GM19324 (cell line): ENCODE results near the gene TCN1.
"Not testable (repeated sequence)": the region's sequence is repeated elsewhere in the genome, so short reads cannot be mapped to it uniquely, and the experiment has no call there.

Source experiments
- ATAC-seq: cut with Tn5 transposase; IDR thresholded peaks from one replicate; pipeline ENCODE4 v1.9.1; 2021; ENCODE audit warnings: mild to moderate bottlenecking, moderate library complexity; ENCODE audit not compliant: unreplicated experiment, low FRiP score

The TCN1 gene

DNA sequence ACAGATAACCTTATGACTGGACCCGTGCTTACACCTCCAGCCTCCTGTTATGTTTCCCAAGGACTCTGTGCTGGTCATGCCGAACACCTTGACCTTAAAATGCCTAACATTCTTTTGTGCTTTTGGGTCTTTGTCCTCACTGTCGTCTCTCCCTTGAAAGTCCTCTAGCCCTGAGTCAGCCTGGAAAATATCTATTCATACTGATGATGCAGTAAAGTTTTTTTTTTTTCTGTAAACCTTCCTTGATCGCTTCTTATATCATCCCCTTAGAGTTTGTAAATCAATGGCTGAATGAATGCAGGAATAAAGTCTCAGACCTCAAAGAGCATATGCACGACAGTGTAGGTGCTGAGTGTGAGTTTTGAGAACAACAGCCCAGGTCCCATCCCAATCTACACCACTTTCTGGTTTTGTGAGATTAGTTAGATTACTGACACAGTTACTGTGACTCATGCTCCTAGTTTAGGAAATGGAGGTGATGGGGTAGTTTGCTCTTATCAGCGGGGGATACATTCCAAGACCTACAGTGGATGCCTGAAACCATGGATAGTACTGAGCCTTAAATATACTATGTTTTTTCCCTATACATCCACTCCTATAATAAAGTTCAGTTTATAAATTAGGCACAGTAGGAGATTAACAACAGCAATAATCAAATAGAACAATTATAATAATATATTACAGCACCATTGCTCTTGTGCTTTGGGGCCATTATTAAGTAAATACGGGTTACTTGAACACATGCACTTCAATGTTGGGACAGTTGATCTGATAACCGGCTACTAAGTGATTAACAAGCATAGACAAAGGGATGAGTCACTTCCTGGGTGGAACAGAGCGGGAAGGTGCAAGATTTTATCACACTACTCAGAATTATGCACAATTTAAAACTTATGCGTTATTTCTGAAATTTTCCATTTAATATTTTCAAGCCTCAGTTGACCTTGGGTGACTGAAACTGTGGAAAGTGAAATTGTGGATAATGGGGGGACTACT, 8.6 kb downstream of the TCN1 start:
- no peak for ATAC-seq

DNA sequence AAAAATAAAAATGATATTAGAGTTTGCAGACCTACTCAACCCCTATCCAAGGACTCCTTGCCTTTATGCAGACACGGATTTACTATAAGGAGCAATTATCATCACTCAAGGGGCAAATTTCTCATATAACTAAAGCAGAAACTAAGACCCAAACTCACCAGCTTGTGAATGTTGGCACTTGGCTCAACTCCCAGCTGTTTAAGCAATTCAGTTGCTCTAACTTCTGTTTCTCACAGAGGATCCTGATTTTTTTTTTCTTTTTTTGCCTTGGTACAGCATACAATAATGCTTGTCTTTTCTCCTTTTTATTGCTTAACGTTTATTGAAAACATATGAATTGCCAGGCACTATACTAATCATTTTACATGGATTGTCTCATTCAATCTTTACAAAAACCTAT, 11.4 kb downstream of the TCN1 start:
- no peak for ATAC-seq

DNA sequence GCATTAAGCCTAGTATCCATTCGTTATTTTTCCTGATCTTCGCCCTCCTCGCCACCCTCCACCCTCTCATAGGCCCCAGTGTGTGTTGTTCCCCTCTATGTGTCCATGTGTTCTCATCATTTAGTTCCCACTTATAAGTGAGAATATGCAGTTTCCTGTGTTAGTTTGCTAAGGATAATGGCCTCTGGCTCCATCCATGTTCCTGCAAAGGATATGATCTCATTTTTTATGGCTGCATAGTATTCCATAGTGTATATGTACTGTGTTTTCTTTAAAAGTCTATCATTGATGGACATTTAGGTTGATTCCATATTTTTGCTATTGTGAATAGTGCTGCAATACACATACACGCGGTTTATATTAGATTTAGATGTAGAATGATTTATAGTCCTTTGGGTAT, 14.9 kb downstream of the TCN1 start:
- not testable (repeated sequence) for ATAC-seq

DNA sequence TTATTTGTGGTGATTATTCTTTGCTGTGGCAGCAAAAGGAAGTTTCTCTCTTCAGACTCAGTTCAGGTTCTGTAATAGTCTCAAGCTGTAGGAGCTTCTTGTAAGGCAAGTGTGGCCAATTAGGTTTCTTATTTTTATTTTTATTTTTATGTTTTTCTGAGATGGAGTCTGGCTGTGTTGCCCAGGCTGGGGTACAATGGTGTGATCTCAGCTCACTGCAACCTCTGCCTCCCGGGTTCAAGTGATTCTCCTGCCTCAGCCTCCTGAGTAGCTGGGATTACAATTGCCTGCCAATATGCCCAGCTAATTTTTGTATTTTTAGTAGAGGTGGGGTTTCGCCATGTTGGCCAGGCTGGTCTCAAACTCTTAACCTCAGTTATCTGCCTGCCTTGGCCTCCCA, 16.7 kb downstream of the TCN1 start:
- not testable (repeated sequence) for ATAC-seq

DNA sequence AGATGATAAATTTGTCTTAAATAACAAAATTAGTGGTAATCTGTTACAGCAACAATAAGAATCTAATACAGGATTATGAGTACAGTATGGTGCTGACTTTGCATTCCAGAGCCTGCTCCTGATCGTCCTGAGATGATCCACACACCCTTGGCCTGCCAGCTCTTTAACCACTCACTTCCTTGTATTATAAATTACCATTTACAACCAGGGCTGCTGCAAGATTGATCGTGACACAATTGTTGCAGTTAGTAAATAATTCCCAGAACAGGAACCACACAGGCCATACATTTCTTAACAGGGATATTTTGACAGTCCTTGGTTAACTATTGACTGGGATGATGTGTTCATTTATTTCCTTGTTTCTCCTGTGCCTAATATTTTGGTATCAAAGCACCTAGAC, 17.2 kb downstream of the TCN1 start:
- no peak for ATAC-seq

DNA sequence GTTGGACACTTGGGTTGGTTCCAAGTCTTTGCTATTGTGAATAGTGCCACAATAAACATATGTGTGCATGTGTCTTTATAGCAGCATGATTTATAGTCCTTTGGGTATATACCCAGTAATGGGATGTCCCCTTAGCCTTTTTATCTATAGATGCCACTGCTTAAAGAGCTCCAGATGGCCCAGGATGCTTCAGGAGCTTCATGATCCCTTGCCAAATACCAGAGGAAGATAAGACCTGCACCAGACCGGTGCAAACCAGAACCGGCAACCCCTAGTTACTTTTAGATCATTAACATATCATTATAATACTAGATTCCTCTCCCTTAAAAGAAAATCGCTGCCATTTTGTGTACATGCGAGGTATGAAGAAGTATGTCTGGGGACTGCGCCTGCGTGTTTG, 17.8 kb downstream of the TCN1 start:
- ATAC-seq, result not testable (repeated sequence)

DNA sequence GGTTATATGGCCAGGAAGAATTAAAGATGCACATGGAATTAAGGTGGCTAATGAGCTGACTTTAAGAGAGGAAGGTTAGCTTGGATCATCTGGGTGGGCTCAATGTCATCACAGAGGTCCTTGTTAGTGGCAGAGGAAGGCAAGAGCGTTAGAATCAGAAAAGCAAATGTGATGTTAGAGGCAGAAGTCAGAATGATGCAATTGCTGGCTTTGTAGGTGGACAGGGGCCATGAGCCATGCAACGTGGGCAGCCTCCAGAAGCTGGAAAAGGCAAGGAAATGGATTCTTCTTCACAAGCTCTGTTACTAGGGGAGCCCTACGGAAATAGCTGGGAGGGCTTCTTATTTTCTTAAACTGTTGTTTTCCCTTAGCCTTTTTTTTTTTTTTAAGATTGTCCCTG, 18.7 kb downstream of the TCN1 start:
- no peak for ATAC-seq

DNA sequence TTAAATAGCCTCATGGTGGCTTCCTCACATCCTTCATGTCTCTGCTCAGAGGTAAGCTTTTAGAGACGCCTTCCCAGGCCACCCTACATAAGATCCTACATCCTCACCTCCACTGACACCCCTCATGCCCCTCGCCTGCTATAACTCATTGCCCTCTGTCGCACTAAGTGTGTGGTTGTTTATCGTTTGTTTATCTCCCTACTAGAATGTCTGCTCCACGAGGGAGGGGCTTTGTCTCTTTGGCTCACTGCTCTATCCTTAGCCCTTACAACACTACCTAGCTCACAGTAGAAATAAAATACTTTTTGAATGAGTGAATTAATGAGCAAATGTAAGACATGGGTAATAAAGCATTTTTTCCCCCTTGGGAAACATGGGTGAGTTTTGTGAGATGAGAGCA, 19.7 kb downstream of the TCN1 start:
- ATAC-seq, result no peak

DNA sequence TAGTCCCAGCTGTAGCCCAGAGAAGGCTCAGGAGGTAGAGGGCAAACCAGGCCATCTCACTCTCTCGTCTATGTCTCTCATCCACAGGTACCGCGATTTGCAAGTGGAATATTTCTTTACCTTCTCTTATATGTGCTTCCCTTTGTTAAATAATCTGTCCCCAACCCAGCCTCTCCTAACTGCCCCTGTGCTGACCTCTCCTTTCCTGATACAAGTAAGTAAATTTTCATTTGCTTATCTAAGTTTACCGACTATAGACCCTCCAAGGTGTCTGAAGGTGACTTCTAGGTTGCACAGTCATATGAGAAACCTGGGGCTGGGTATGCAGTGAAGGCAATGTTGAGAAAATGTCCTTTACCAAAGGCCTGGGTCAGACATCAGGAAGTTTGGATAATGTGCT, 20.9 kb downstream of the TCN1 start, which contains the start of gene CBLIF:
TSS of gene CBLIF (minus strand) at position 101 of the 400 bp plus-strand sequence. CDS start at position 55, 46 bp downstream.
- ATAC-seq, result no peak

DNA sequence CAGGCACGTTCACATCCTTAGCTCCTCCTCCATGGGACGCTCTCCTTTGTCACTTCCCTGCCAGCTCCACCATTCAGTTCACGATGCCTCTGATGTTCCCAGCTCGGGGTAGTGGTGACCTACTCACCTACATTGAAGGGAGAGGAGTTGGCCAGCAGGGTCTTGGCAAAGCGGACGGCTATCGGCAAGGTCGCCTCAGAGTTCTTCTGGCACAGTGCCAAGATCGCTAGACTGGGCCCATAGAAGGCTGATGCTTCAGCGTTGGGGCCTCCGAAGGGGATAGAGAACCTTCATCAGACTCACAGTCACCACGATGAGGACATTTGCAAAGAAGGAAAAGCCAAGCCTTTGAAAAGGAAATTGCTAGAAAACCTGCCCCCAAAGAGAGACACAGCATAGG, 24.0 kb downstream of the TCN1 start:
- ATAC-seq, result no peak

DNA sequence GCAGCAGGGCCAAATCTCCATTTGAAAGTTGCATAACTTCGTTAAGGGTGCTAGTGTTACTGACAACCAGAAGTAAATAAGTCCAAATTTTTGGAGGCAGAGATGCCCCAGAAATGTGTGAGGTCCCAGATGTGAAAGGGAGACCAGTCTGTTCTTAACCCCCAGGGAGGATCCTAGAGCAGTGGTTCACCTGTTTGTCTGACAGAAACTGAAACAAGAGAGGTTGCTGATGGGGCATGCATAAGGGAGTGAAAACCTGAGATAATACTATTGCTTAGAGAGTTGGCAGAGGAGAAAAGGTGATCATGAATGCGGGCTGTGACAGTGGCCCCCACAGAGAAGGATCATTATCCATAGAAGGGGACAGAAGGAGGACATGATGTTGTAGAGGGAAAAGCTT, 24.8 kb downstream of the TCN1 start:
- peak; percentile 80 for ATAC-seq

DNA sequence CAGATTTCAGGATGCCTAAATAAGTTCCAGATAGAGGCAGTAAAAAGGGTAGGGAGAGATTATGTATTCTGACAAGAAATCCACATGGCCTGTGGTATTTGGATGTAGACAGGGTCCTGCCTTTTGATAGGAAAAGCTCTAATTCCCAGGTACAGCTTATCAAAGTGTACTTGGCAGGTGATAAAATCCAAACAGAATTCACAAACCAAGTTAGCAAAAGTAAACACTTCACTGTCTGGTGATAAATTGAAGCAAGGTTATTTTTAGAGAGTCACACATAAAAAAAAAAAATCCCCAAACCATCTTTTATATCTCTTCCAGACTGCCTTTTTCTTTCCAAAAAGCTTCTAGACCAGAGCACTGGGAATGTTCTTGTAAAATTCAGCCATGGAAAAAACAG, 26.7 kb downstream of the TCN1 start:
- ATAC-seq, result no peak

DNA sequence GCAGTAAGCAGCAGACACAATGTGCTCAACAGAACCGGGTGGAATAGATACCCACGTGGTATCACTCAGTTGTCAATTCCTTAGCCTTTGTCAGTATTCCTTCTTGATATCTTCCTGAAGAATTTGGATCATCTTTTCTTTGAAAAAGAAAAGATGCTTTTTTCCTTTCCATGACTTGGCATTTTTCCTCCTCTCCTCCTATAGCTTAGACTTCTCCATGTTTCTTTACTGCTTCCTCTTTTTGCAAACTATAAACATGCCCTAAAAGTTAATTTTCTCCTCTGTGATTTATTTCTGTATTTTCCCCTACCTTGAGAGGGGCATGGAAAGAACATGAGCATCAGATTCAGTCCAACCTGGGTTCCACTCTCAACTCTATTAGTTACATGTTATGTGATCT, 32.7 kb downstream of the TCN1 start:
- no peak for ATAC-seq

DNA sequence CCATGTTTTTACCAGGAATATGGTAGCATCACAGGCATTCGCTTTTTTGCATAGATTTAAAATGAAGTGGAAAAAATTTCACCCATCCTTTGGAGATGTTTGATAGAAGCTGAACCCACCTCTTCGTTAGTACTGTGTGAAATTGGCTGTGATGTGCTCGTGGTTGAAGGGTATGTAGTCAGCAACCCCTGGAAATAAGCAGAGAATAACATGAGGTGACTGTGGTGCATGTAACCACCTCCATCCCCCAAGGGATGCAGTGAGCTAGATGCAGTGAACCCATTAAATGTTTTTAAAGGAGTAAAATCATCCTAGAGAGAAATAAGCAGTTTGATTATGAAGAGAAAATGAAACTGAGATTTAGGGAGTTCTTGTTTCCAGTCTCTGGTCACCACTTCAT, 36.9 kb downstream of the TCN1 start:
- no peak for ATAC-seq

DNA sequence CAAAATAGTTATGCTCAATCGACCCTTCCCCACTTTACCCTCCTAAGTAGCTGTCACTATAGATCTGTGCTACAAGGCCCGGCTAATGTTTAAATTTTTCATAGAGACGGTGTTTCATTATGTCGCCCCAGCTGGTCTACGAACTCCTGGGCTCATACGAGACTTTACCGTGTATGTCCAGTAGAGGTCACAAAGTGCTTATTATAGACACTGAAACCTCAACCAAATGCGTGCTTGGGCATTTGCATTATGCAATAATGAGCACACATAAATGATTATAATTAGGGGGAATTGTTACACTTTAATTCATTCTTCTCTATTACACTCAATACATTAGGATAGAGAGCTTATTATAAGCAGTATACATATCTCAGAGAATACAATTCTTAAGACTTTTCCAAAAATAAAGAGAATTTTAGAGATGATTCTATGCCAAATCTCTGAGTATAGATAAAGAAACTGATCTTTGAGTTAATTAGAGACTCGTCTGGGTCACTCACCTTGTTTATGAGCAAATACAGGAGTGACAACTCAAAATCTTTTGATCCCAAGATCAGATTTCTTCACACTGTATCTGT, 43.2 kb downstream of the TCN1 start:
- peak; percentile 83 for ATAC-seq

DNA sequence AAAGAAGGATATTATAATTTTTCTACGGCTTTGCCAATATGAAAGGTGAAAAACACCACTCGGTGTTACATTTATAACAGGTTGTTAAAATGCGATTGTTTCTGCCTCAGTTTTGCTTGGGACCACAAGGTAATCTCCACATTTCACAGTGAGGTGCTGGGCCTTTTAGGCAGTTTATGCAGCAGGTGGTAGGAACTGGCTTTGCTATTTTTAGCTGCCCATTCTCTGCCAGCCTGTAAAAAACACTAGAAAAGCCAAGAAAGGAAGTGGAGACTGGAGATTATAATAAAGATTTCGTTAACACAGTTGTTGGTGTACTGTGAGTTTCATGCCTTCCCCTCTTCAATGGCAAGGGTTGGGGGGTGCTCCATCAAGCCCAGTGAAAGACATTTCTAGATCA, 47.7 kb downstream of the TCN1 start:
- ATAC-seq, result peak; percentile 51

DNA sequence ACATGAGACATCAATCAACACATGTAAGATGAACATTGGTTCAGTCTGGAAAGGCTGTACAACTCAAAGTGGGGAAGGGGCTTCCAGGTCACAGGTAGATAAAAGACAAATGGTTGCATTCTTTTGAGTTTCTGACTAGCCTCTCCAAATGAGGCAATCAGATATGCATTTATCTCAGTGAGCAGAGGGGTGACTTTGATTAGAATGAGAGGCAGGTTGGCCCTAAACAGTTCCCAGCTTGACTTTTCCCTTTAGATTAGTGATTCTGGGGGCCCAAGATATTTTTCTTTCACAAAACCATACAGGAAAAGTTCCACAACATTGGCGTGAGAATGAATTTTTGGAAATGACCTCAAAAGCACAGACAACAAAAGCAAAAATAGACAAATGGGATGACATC, 49.9 kb downstream of the TCN1 start:
- ATAC-seq, result not testable (repeated sequence)

DNA sequence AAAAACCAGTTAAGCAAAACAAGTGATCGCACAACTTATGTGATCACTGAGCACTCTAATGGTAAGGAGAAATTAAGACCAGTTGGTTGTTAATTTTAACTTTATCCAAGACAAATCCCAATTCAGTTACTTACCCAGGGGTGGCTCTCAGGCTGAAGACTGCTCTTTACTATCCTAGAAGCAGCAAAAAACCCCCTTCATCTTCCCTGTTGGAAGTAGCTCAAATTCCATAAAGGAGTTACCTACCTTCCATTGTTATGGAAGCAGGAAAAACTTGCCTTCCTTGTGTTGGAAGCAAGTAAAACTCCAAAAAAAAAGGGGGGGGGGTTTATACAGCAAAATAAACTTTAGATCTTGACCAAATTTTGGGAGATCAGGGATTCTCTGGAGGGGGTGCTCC, 50.5 kb downstream of the TCN1 start:
- no peak for ATAC-seq

DNA sequence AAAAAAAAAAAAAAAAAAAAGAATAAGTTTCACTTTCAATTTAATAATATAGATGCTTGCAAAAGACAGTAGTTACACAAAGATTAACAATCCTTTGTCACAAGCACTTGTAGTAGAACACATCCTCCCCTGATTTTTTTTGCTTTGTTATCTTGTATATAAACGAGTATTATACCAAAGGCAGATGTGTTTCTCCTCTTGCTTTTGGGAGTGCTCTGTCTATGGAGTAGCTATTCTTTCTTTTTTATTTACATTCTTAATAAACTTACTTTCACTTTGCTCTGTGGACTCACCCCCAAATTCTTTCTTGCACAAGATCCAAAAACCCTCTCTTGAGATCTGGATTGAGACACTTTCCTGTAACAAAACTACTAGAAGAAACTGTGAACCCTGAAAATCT, 52.3 kb downstream of the TCN1 start:
- no peak for ATAC-seq

DNA sequence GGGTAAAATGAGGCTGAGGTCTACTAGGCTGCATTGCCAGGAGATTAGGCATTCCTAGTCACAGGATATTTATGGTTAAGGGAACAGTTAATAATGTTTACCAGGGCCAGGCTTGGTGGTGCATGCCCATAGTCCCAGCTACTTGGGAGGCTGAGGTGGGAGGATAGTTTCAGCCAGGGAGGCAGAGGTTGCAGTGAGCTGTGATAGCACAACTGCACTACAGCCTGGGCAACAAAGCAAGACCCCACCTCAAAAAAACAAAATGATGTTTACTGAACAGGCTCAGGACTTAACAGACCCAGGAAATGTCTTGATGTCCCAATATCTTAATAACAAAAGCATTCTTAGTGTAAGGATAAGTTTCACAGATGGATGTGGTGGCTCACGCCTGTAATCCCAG, 52.9 kb downstream of the TCN1 start:
- ATAC-seq, result no peak

DNA sequence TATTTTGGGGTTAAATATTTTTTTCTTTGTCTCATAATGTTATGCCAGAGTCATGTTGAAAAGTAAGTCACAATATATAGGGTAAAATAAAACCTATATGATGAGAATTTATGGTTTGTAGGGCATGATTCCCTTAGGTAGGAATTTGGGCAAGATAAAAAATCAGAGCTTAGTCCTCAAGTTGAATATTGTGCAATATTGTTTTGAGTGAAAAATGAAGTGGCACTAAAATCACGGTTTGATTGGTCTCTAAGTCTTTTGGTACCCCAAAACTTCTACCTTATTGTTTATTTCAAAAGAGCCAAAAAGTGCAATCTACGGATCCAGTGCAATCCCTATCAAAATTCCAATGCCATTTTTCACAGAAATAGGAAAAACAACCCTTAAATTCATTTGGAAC, 54.1 kb downstream of the TCN1 start:
- no peak for ATAC-seq

DNA sequence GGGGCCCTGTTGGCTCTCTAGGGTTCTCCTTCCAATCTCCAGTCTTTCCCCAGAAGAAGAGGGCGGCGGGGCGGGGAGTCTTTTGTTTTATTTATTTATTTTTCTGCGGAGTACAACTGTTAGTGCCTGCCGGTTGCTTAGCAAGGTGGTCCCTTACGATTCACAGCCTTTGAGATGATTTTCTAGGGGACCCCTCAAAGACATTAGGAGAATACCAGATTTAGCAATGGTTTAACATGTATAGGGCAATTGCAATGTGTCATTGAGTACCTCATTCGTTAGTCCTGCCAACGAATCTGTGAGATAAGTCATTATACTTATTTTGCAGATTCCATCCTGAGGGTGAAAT, 55.4 kb downstream of the TCN1 start:
- no peak for ATAC-seq
